Hepatocyte (in vitro differentiated cells): ENCODE results near the gene HOXD9. TPM values are rescaled to one million over a fixed set of nuclear protein-coding genes. Genes with fewer than 3 reads are reported as not detected.

Source experiments
- DNase-seq: peaks from one replicate; pipeline ENCODE4 v3.0.0-alpha.2; 2016; ENCODE audit warnings: low spot score
- H2AFZ ChIP-seq: fragments of 200-600 bp; sonication (generic); 2 replicates; pipeline ENCODE4 v1.6.0; 2016; ENCODE audit warnings: antibody characterized with exemption, mild to moderate bottlenecking
- H3K27ac ChIP-seq: fragments of 200-600 bp; sonication (generic); 2 replicates; pipeline ENCODE4 v1.5.1; 2016; ENCODE audit warnings: mild to moderate bottlenecking
- H3K27me3 ChIP-seq: fragments of 200-600 bp; sonication (generic); 2 replicates; pipeline ENCODE4 v1.6.1; 2016
- H3K36me3 ChIP-seq: fragments of 200-600 bp; sonication (generic); replicated peaks from 2 replicates; pipeline ENCODE4 v1.5.1; 2016; ENCODE audit warnings: low read depth; ENCODE audit not compliant: insufficient read depth
- H3K4me1 ChIP-seq: fragments of 200-600 bp; sonication (generic); 2 replicates; pipeline ENCODE4 v1.5.1; 2016; ENCODE audit warnings: mild to moderate bottlenecking, moderate library complexity; ENCODE audit not compliant: insufficient read depth
- H3K4me2 ChIP-seq: fragments of 200-600 bp; sonication (generic); 2 replicates; pipeline ENCODE4 v1.6.0; 2016
- H3K4me3 ChIP-seq: fragments of 200-600 bp; sonication (generic); 2 replicates; pipeline ENCODE4 v1.5.1; 2016; ENCODE audit warnings: mild to moderate bottlenecking
- H3K79me2 ChIP-seq: fragments of 200-600 bp; sonication (generic); 2 replicates; pipeline ENCODE4 v1.6.0; 2017; ENCODE audit warnings: mild to moderate bottlenecking
- H3K9me2 ChIP-seq: fragments of 200-600 bp; sonication (generic); replicated peaks from 2 replicates; pipeline ENCODE4 v1.6.0; 2017; ENCODE audit warnings: mild to moderate bottlenecking; ENCODE audit not compliant: insufficient read depth
- H3K9me3 ChIP-seq: fragments of 200-600 bp; sonication (generic); 2 replicates; pipeline ENCODE4 v1.5.1; 2016; ENCODE audit warnings: low read depth, mild to moderate bottlenecking
- H4K20me1 ChIP-seq: fragments of 200-600 bp; sonication (generic); 2 replicates; pipeline ENCODE4 v1.6.0; 2016; ENCODE audit warnings: mild to moderate bottlenecking; ENCODE audit not compliant: insufficient read depth, poor library complexity, severe bottlenecking
- EZH2 ChIP-seq: fragments of 200-600 bp; sonication (generic); IDR thresholded peaks from 2 replicates; pipeline ENCODE4 v1.6.1; 2016; ENCODE audit warnings: antibody characterized with exemption, mild to moderate bottlenecking, borderline replicate concordance
- EZH2phosphoT487 ChIP-seq: fragments of 200-600 bp; sonication (generic); IDR thresholded peaks from one replicate; pipeline ENCODE4 v1.6.1; 2018; ENCODE audit warnings: antibody characterized with exemption, mild to moderate bottlenecking, low read depth, moderate library complexity; ENCODE audit not compliant: unreplicated experiment, severe bottlenecking
- WGBS: methylation state at CpG from one replicate; pipeline ENCODE4 v1.1.6; 2016; ENCODE audit warnings: low lambda C conversion rate; ENCODE audit errors: missing lambda C conversion rate; 5-methylcytosine and 5-hydroxymethylcytosine counted together
- polyA plus RNA-seq: library from polyadenylated mRNA; unstranded; fragments of >200 nt; fragmentation: Nextera tagmentation; extraction: Ambion mirVana; gene quantifications from 2 replicates; pipeline ENCODE4 v1.2.1, GENCODE V29; 2016
- total RNA-seq: library from RNA; depleted of rRNA; stranded (reverse); fragments of >200 nt; gene quantifications from 2 replicates; pipeline ENCODE4 v1.2.3, GENCODE V29; 2014
- TF ChIP-seq, protein P1 (sequence below): fragments of 200-600 bp; sonication (generic); IDR thresholded peaks from 2 replicates; pipeline ENCODE4 v1.5.1; 2016; ENCODE audit warnings: antibody characterized with exemption, mild to moderate bottlenecking; ENCODE audit not compliant: poor library complexity

The HOXD9 gene
- total and polyA plus RNA-seq, 2 experiments from 2014 or later = 2.9 to 4.7 TPM

DNA sequence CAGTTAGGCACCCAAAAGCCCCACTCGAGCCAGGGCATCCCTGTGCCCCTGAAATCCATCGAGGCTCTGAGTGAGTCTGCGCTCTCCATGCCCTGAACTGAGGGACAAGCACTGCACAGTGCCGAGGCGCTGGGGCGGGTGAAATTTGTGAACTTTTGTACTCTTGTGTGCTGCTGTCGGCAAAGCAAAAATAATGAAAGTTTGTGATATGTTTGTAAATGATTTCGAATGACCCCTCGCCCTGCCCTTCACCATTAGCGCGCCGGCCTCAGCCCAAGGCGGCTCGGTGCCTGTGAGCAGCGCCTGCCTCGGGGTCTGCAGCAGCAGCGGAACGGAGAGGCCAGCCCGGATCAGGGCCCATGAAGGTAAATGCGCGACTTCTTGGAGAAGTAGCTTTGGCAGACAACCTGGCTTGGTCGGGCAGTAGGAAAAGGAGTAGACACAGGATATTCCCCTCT is 27.0 kb downstream of the HOXD9 start:
- TF ChIP-seq EZH2 (peak; percentile 69), EZH2phosphoT487 (peak; percentile 81)
- TF ChIP-seq, protein P1, sequence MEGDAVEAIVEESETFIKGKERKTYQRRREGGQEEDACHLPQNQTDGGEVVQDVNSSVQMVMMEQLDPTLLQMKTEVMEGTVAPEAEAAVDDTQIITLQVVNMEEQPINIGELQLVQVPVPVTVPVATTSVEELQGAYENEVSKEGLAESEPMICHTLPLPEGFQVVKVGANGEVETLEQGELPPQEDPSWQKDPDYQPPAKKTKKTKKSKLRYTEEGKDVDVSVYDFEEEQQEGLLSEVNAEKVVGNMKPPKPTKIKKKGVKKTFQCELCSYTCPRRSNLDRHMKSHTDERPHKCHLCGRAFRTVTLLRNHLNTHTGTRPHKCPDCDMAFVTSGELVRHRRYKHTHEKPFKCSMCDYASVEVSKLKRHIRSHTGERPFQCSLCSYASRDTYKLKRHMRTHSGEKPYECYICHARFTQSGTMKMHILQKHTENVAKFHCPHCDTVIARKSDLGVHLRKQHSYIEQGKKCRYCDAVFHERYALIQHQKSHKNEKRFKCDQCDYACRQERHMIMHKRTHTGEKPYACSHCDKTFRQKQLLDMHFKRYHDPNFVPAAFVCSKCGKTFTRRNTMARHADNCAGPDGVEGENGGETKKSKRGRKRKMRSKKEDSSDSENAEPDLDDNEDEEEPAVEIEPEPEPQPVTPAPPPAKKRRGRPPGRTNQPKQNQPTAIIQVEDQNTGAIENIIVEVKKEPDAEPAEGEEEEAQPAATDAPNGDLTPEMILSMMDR = no peak

DNA sequence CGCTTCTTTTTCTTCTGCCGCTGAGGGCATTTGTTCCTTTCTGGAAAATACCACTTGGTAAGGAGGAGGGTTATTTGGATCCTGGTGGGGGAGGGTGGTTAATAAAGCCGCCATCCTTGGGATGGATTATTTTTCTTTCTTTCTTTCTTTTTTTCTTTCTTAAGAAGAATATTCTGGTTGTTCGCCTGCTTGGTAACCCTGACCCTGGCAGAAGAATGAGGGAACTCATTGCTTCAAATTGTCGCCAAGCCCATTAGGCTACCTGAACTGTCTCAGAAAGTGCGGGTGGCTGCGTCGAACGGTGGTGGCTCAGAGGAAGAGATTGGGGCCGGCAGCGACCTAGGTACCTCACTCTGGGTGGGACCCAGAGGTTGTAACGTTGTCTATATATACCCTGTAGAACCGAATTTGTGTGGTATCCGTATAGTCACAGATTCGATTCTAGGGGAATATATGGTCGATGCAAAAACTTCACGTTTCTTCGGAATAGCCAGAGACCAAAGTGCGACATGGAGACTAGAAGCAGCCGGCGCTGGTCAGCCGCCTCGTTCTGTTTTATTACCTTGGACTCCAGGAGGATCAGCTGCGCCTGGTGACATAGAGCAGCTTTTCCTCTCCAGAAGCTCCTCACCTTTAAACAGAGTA is 27.5 kb downstream of the HOXD9 start:
- no peak for DNase-seq
- Histone ChIP-seq H3K27ac (no peak overlapping the region), H3K27me3 (peaks cover 98% of the 10 kb centered on the region), H3K4me3 (no peak overlapping the region), H3K4me1 (no peaks in the 10 kb centered on the region), H3K36me3 (no peaks in the 10 kb centered on the region), H4K20me1 (no peaks in the 10 kb centered on the region), H3K79me2 (no peaks in the 10 kb centered on the region), H3K9me3 (no peaks in the 10 kb centered on the region), H3K9me2 (no peaks in the 10 kb centered on the region), H2AFZ (no peak overlapping the region), H3K4me2 (no peak overlapping the region)
- TF ChIP-seq, protein P1 = no peak
- TF ChIP-seq EZH2phosphoT487 (no peak), EZH2 (peak; percentile 80)
- WGBS = 38% methylated on average over 24 of the region's 24 CpGs

More for the DNA sequence above, 27.0 kb downstream of the HOXD9 start:
- peaks cover 98% of the 10 kb centered on the region for H3K27me3 ChIP-seq
- H3K4me1 ChIP-seq = no peaks in the 10 kb centered on the region
- H3K36me3 ChIP-seq = no peaks in the 10 kb centered on the region
- DNase-seq = no peak
- no peaks in the 10 kb centered on the region for H3K9me3 ChIP-seq
- H3K4me2 ChIP-seq = no peak overlapping the region
- H3K79me2 ChIP-seq = no peaks in the 10 kb centered on the region
- H3K9me2 ChIP-seq = no peaks in the 10 kb centered on the region
- H3K27ac ChIP-seq = no peak overlapping the region
- WGBS = 22% methylated on average over 22 of the region's 22 CpGs
- no peak overlapping the region for H3K4me3 ChIP-seq
- H2AFZ ChIP-seq = no peak overlapping the region
- H4K20me1 ChIP-seq = no peaks in the 10 kb centered on the region

DNA sequence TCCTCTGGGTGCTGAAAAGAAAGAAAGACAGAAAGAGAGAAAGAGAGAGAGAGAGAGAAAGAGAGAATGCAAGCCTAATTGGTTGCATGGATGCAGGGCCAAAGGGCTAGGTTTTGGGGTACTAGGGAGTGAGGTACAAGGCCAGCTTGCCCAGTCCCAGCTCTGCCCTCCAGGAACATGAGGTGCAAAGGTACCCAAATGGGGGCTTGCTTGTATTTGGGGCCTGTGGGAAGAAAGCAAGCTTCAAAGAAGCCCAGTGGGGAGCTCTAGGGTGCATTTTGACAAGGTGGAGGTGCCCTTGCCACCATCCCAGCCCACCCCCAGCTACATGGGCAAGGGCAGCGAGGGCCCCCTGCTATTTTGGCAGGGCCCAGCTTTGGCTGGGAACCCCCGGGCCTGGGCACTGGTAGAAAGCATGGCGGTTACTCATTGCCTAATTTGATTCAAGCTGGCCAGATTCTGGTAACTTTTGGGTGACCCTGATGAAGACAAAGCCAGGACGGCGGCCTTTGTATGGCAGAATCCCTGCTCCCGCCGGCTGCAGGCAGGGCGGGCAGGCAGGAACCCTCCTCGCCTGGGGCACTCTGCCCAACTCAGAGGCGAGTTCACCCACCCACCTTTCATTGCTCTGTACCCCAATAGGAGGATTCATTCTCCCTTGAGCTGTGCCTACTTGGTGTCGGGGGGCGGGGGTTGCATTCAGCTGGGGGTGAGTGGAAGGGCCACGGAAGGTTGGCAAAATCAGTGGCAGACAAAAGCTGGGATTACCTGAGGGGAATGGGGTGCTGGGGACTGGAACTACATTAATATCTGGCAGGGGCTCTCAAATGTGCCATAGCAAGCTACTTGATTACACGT is 28.3 kb downstream of the HOXD9 start:
- peaks cover 98% of the 10 kb centered on the region for H3K27me3 ChIP-seq
- 40% methylated on average over 14 of the region's 14 CpGs for WGBS

More for the DNA sequence above, 28.3 kb downstream of the HOXD9 start:
- Histone ChIP-seq H3K27ac (no peak overlapping the region), H2AFZ (no peak overlapping the region), H3K9me3 (no peaks in the 10 kb centered on the region), H3K4me3 (no peak overlapping the region), H3K4me1 (no peaks in the 10 kb centered on the region), H3K79me2 (no peaks in the 10 kb centered on the region), H3K4me2 (no peak overlapping the region), H3K36me3 (no peaks in the 10 kb centered on the region), H3K9me2 (no peaks in the 10 kb centered on the region), H4K20me1 (no peaks in the 10 kb centered on the region)
- no peak for DNase-seq
- TF ChIP-seq EZH2phosphoT487 = peak; percentile 24
- no peak for TF ChIP-seq EZH2
- TF ChIP-seq, protein P1 = no peak
